G401.6 (cell line): ENCODE measurements around the gene CCL23.

Experiments used
- FAIRE-seq: peaks from 2 replicates; lab custom pipeline; 2012; peaks lifted over from hg19 to GRCh38; lab: Jason Lieb, UNC

The CCL23 gene

GRCh38 chr17:35968520-35969054, 49.2 kb downstream of the CCL23 start:
- no peak for FAIRE-seq

GRCh38 chr17:35965272-35965671, 52.5 kb downstream of the CCL23 start:
- no peak for FAIRE-seq

- no peak for FAIRE-seq
Observed at GRCh38 chr17:35963663-35964062, 54.1 kb downstream of the CCL23 start.
